ENCODE measurements around the gene CGGBP1.

Gene CGGBP1

DNA sequence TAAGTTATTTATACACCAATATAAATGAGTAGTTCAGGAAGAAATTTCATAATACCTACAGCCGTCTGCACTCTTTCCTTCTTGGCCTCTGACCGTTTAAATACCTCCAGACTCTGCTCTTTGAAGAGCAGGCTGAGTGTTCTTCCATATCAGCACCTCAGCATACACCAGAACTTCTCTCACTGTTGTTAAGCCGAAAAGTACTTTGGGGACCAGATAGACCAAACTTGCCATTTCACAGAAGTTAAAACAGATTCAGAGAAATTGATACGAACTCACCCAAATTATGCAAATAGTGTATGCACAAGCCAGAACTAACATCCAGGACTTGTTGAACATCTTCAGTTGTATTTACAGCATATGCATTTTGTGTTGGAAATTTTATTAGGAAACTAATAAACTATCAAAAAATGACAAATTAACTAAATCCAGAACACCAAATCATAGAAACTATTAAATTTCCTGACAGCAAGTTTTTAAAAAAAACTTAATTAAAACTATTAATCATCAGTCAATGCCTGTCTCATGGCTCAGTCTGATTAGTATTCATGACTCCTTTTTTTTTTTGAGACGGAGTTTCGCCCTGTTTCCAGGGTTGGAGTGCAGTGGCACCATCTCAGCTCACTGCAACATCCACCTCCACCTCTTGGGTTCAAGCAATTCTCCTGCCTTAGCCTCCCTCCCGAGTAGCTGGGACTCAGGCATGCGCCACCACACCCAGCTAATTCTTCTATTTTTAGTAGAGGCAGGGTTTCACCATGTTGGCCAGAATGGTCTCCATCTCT is 24.1 kb downstream of the CGGBP1 start:
- Histone ChIP-seq H3K4me3 (replicated peaks; ENCODE audit: low read depth, low read length) (no peak overlapping the region), H3K27me3 (replicated peaks; ENCODE audit: control insufficient read depth, insufficient read depth, low read length) (no peaks in the 10 kb centered on the region), H3K36me3 (ENCODE audit: control insufficient read depth, insufficient read depth, low read length) (no peaks in the 10 kb centered on the region)
- TF ChIP-seq CTCF (IDR thresholded peaks at IDR 0.05; ENCODE audit: insufficient read depth, low read length, poor library complexity, severe bottlenecking) = no peak
- DNase-seq (ENCODE audit: extremely low read depth, insufficient read length) = no peak

GRCh38 chr3:88033808-88034207 is 25.0 kb downstream of the CGGBP1 start:
- H3K27me3 ChIP-seq (replicated peaks; ENCODE audit: control insufficient read depth, insufficient read depth, low read length) = no peaks in the 10 kb centered on the region
- no peak for DNase-seq (ENCODE audit: extremely low read depth, insufficient read length)
- no peak for TF ChIP-seq CTCF (IDR thresholded peaks at IDR 0.05; ENCODE audit: insufficient read depth, low read length, poor library complexity, severe bottlenecking)
- no peak overlapping the region for H3K4me3 ChIP-seq (replicated peaks; ENCODE audit: low read depth, low read length)
- H3K36me3 ChIP-seq (ENCODE audit: control insufficient read depth, insufficient read depth, low read length) = no peaks in the 10 kb centered on the region

DNA sequence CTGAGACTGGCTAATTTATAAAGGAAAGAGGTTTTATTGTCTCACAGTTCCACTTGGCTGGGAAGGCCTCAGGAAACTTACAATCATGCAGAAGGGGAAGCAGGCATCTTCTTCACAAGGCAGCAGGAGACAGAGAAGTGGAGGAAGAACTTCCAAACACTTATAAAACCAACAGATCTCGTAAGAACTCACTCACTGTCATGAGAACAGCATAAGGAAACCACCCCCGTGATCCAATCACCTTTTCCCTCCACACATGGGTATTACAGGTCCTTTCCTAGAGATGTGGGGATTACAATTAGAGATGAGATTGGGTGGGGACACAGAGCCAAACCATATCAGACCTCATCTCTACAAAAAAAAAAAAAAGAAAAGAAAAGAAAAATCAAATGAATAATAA is 25.7 kb downstream of the CGGBP1 start:
- no peak for TF ChIP-seq CTCF (IDR thresholded peaks at IDR 0.05; ENCODE audit: insufficient read depth, low read length, poor library complexity, severe bottlenecking)
- Histone ChIP-seq H3K27me3 (replicated peaks; ENCODE audit: control insufficient read depth, insufficient read depth, low read length) (no peaks in the 10 kb centered on the region), H3K36me3 (ENCODE audit: control insufficient read depth, insufficient read depth, low read length) (no peaks in the 10 kb centered on the region), H3K4me3 (replicated peaks; ENCODE audit: low read depth, low read length) (no peak overlapping the region)
- DNase-seq (ENCODE audit: extremely low read depth, insufficient read length) = no peak

GRCh38 chr3:88032245-88032644 is 26.6 kb downstream of the CGGBP1 start:
- no peaks in the 10 kb centered on the region for H3K36me3 ChIP-seq (ENCODE audit: control insufficient read depth, insufficient read depth, low read length)
- no peak overlapping the region; the same call in 1 of the 2 replicates for H3K4me3 ChIP-seq (replicated peaks; ENCODE audit: low read depth, low read length)
- DNase-seq (ENCODE audit: extremely low read depth, insufficient read length) = no peak
- H3K27me3 ChIP-seq (replicated peaks; ENCODE audit: control insufficient read depth, insufficient read depth, low read length) = no peaks in the 10 kb centered on the region
- TF ChIP-seq CTCF (IDR thresholded peaks at IDR 0.05; ENCODE audit: insufficient read depth, low read length, poor library complexity, severe bottlenecking) = no peak

DNA sequence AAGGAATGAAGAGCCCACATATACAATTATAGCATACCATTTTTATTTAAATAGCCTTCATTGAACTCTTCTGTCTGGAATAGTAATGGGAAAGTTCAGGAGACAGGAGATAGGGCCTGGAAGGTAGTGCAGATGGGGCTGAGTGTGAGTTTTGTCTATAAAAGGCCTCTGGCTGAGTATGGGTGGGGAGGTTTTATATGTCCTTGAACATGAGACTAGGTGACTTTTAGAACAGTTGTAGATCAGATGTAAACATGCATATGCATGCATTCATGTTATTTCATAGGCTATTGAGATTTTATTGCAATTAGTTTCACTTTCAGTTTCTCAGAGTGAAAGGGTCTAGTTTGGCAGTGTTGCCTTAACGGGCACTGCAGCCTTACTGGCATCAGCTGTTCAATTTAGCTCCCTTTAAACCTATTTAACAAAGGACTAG is 27.1 kb downstream of the CGGBP1 start:
- Histone ChIP-seq H3K36me3 (ENCODE audit: control insufficient read depth, insufficient read depth, low read length) (no peaks in the 10 kb centered on the region), H3K4me3 (replicated peaks; ENCODE audit: low read depth, low read length) (peak overlapping the region; percentile 35; the same call in 1 of the 2 replicates), H3K27me3 (replicated peaks; ENCODE audit: control insufficient read depth, insufficient read depth, low read length) (no peaks in the 10 kb centered on the region)
- DNase-seq (ENCODE audit: extremely low read depth, insufficient read length) = peak; percentile 12
- TF ChIP-seq CTCF (IDR thresholded peaks at IDR 0.05; ENCODE audit: insufficient read depth, low read length, poor library complexity, severe bottlenecking) = no peak

Data from GM06990 (cell line).